Ramos (cell line): Measurements from ENCODE around the gene UBE2G2.

Experiments used
- in situ Hi-C: fragments of 300-500 bp; cut with MboI; formaldehyde crosslinking; loops from one replicate; pipeline ENCODE4 v1.14.3; 2022; ENCODE audit warnings: low sequenced_read_pairs; ENCODE audit not compliant: unreplicated experiment

Gene UBE2G2

DNA sequence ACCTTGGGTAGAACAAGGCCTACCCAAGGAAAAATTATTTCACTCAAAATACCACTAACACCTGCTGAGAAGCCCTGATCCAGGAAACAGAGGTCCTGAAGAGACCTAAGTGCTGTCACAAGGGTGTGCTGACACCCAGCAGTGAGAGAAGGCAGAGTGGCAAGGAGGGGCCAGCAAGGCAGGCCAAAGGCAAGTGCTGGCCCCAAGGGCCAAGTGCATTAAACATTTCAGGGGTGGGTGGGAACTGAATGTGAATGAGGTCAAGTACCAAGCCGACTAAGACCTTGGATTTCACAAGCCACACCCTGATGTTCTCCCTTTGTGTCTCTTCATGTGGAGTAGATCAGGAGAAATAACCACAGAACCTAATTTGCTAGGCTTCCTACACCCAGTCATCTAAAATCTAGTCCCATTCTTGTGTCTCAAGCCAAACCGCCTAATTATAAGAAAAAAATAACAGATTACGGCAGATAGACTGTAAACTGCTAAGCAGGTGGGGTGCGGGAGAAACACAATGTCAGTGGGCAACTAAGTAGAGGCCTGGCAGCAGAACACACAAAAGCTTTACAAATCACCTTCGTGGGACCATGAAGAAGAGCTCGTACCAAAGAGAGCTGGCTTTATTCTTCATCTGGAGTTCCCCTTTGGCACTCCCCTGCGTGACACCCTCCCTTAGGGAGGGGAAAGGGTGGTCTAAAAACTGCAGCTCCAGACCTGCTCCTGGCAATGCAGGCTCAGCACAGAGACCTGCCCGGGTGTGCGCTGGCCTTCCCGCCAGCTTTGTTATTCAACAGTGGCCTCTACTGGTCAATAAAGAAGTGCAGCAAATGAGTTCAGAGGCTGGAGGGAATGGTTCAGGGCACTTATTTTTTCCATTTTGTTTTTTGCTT, 8.7 kb downstream of the UBE2G2 start:
- in situ Hi-C loops, result loop anchor here (25.0 kb wide), 1 partner anchor 756 kb away; no protein-coding TSS in a partner anchor

DNA sequence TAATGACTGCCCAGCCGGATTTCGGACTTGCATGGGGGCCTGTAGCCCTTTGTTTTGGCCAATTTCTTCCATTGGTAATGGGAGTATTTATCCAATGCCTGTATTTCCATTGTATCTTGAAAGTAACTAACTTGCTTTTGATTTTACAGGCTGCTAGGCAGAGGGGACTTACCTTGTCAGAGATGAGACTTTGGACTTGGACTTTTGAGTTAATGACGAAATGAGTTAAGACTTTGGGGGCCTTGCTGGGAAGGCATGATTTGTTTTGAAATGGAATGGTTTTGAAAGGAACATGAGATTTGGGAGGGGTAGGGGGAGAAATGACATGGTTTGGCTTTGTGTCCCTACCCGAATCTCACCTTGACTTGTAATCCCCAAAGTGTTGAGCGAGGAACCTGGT, 9.6 kb downstream of the UBE2G2 start:
- in situ Hi-C loops, result loop anchor here (25.0 kb wide), 1 partner anchor 755 kb away; no protein-coding TSS in a partner anchor

DNA sequence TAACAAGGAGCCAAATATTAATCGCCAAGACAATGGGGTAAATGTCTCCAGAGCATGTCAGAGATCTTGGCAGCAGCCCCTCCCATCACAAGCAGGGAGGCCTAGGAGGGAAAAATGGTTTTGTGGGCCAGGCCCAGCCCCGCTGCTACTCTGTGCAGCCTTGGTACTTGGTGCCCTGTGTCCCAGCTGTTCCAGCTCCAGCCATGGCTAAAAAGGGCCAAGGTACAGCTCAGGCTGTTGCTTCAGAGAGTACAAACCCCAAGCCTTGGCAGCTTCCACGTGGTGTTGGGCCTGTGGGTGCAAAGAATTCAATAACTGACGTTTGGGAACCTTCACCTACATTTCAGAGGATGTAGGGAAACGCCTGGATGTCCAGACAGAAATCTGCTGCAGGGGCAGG, 10.4 kb downstream of the UBE2G2 start:
- in situ Hi-C loops, result loop anchor here (25.0 kb wide), 1 partner anchor 754 kb away; no protein-coding TSS in a partner anchor

GRCh38 chr21:44790368-44790767, 11.3 kb downstream of the UBE2G2 start:
- in situ Hi-C loops, result loop anchor here (25.0 kb wide), 1 partner anchor 753 kb away; no protein-coding TSS in a partner anchor

DNA sequence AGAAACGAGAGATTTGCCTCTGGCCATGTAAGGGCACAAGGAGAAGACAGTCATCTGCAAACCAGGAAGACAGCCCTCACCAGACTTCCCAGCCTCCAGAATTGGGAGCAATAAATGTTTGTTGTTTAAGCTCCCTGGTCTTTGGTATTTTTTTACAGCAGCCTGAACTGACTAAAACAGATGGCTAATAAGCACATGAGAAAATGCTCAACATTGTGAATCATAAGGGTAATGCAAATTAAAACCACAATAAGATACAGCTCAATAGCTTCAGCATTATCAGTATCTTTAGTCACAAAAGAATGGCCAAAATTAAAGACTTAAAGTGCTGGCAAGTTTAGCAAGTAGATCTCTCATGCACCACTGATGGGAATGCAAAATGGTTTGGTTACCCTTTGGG, 11.7 kb downstream of the UBE2G2 start:
- in situ Hi-C loops, result loop anchor here (25.0 kb wide), 1 partner anchor 753 kb away; no protein-coding TSS in a partner anchor

DNA sequence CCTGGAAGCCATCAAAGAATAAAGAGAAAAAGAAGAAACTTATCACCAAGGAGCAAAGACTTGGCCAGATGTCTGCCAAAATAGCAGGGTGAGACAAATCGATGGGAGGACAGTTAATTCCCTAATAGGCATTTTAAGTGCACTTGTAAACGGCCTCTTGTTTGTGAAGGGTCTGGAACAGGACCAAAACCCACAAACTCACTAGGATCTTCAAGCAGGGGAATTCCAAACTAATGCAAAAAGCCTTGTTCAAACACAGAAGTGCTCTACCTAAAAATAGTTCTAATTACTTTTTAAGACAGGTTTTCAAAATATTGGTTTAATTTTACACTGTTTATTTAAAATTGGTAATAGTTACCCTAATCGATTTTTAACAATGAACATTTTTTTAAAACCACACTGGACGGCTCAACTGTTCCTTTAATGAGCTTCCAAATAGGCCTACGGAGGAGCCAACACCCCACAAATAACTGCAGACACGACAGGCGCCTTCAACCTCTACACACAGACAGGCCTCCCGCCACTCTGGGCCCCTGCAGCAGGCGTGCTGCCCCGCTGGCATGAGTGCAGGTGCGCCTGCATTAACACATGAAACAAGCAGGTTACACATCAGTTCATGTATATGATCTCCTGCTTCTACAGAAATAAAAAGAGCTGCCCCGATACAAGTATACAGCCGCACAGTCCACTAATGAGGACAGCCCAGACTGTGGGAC, 15.8 kb downstream of the UBE2G2 start:
- in situ Hi-C loops, result loop anchor here (25.0 kb wide), 1 partner anchor 748 kb away; no protein-coding TSS in a partner anchor

DNA sequence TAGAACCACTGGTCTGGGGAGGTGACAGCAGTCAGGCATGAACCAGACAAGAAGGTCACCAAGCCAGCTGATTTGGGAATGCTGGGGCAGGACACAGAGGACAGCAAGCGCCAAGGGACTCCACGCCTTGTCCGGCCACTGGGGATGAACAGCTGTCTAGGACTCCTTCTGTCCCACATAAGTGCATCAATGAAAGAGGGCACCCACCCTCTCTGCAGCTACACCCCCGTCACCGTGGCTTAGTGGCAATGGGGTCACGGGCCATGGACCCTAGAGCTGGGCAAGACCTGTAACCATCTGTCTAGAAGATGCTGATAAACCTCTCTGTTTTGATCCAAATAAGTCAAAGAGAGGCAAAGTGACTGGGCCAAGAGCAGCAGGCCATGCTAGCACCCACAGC, 16.8 kb downstream of the UBE2G2 start:
- in situ Hi-C loops, result loop anchor here (25.0 kb wide), 1 partner anchor 748 kb away; no protein-coding TSS in a partner anchor

DNA sequence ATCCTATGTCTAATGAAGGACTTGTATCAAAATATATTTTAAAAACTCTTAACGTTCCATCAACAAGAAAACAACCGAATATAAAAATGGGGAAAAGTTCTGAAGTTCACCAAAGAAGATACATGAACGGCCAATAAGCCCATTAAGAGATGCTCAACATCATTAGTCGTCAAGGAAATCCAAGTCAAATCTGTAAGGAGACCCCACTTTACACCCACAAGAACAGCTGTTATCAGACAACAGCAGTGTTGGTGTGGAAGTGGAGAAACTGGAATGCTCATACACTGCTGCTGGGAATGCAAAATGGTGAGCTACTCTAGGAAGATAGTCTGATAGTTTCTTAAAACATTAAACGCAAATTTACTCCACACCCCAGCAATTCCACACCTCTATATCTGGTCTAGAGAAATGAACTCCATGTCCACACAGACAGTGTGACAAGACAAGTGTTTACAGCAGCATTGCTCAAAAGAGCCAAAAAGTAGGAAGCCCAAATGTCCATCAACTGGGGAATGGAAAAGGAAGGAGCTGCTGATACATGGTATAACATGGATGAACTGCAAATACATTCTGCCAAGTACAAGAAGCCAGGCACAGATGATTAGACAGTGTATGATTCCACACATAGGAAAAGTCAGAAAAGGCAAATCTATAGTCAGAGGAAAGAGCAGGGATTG, 18.5 kb downstream of the UBE2G2 start:
- in situ Hi-C loops, result loop anchor here (25.0 kb wide), 1 partner anchor 746 kb away; no protein-coding TSS in a partner anchor

DNA sequence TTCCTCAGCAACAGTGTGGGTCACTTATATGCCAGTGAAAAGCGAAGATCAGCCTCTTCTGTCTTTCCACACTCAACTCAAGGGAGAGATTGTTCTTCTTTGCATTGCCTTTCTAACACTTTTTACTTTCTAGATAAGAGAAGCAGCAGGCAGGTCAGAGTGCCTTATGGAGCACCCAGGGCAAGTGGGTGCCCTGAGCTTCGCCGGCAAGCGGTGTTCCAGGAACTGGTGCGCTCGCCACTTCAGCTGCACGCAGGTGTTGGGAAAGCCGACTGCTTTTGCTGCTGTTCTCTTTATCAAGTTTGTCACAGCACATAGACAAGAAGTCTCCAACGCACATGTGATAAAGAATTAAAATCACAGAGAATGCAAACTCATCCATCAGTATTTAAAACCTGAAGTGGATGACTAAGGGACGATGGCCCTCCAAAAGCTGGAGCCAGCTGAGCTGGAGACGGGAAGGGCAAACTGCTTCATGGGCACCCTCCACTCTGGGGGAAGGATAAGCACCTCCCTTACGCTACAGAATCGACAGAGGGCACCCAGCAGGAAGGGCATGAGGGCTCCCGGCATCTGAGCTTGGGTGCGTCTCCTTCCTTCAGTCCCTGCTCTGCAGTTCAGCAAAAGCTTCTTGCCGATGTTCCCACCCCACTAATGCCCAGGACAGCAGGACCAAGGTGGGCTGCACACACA, 20.7 kb downstream of the UBE2G2 start:
- in situ Hi-C loops, result loop anchor here (25.0 kb wide), 1 partner anchor 744 kb away; no protein-coding TSS in a partner anchor

GRCh38 chr21:44780137-44780502, 21.5 kb downstream of the UBE2G2 start:
- in situ Hi-C loops, result loop anchor here (25.0 kb wide), 1 partner anchor 743 kb away; no protein-coding TSS in a partner anchor

- in situ Hi-C loops, result loop anchor here (25.0 kb wide), 1 partner anchor 742 kb away; no protein-coding TSS in a partner anchor
Measured at GRCh38 chr21:44779417-44780136, 22.0 kb downstream of the UBE2G2 start.

GRCh38 chr21:44778983-44779382, 22.6 kb downstream of the UBE2G2 start:
- in situ Hi-C loops, result loop anchor here (25.0 kb wide), 1 partner anchor 742 kb away; no protein-coding TSS in a partner anchor

- in situ Hi-C loops, result loop anchor here (25.0 kb wide), 1 partner anchor 741 kb away; no protein-coding TSS in a partner anchor
Measured at GRCh38 chr21:44778499-44778911, 23.1 kb downstream of the UBE2G2 start.

- in situ Hi-C loops, result loop anchor here (25.0 kb wide), 1 partner anchor 741 kb away; no protein-coding TSS in a partner anchor
Measured at GRCh38 chr21:44778094-44778493, 23.5 kb downstream of the UBE2G2 start.

GRCh38 chr21:44774972-44775371, 26.6 kb downstream of the UBE2G2 start:
- in situ Hi-C loops, result loop anchor here (25.0 kb wide), 1 partner anchor 738 kb away; no protein-coding TSS in a partner anchor

DNA sequence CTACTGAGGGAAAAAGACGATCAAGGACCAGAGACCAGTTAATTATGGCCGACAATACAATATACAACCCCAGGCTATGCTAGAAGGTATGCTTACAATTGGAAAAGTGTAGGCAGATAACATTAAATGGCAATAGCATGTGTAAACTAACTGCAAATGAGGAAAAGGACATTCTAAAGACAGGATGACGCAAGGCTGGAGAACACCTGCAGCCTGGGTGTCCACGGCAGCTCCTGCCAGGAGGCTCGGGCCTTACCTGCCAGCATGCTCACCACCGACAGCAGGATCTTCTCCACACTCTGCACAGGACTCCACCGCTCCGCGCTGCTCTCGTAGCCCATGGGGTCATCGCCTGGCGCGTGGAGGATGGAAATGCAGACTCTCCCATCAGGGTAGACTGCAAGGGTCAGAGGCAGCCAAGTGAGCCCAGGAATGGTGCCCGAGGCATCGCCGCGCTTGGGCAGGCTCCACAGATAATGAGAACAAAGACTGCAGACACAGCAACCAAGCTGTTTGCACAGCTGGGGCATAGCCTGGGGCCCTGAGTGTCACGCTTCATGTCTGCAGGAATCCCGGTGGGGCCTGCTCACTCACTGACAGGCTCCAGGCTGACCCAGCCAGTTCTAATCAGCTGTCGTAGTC, 28.2 kb downstream of the UBE2G2 start:
- in situ Hi-C loops, result no loop called here

- in situ Hi-C loops, result no loop called here
Measured at GRCh38 chr21:44771896-44772525, 29.6 kb downstream of the UBE2G2 start.
